GM18499 (cell line): Measurements from ENCODE around the gene KCNQ1.

Source experiments
- ATAC-seq: cut with Tn5 transposase; IDR thresholded peaks from one replicate; pipeline ENCODE4 v1.9.1; 2021; ENCODE audit warnings: moderate number of reproducible peaks; ENCODE audit not compliant: insufficient read depth, unreplicated experiment

KCNQ1 gene

GRCh38 chr11:2667940-2668339, 223.1 kb downstream of the KCNQ1 start:
- no peak for ATAC-seq

- no peak for ATAC-seq
These were observed 224.1 kb downstream of the KCNQ1 start for GRCh38 chr11:2668876-2669275.

GRCh38 chr11:2669634-2670469, 225.0 kb downstream of the KCNQ1 start:
- no peak for ATAC-seq

GRCh38 chr11:2670541-2671100, 225.8 kb downstream of the KCNQ1 start:
- no peak for ATAC-seq

DNA sequence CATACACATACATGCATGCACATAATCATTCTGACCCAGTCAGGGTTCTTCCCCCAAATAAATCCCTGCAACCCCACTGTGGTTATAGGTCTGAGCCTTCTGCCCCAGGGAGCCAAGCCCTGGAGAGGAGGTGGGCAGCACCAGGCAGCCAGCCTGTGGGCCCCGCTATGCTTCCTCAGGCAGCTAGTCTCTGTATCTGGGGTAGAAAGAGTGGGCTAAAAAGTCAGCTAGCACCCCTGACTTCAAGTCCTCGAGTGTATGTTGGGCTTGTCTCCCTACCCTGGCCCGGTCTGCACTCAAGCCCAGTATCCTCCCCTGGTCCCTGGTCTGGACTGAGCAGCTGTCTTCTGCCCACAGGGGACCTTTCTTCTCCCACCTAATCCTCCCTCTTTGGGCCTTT, 226.9 kb downstream of the KCNQ1 start:
- ATAC-seq = no peak

DNA sequence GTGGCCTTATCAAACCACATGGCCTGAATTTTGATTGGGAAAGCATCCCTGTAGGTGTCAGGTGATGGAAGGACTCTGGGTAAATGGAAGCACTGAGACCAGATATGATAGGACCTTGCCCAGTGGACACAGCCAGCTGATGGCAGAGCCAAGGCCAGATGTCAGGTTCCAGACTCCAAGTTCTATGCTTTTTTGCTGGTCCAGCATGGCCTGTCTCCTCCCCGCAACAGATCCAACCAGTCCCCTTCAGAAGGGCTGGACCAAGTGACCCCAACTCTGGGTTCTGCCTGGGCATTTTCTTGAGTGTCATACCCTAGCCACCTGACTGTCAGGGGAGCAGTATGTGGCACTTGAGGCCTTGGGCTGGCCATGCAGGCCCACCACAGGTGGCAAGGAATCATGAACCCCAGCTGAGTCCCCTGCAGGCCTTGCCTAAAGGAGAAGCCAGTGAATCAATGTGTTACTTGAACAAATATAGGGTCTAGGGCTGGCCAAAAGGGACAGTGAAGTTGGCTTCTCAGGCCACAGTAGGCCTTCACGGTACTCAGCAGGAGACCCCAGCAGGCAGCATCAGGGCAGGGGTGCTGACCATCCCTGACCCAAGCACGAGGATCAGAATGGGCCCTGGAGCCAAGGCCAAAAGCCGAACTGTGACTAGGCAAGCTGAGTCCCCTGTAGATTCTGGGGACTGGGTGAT, 227.9 kb downstream of the KCNQ1 start:
- no peak for ATAC-seq

DNA sequence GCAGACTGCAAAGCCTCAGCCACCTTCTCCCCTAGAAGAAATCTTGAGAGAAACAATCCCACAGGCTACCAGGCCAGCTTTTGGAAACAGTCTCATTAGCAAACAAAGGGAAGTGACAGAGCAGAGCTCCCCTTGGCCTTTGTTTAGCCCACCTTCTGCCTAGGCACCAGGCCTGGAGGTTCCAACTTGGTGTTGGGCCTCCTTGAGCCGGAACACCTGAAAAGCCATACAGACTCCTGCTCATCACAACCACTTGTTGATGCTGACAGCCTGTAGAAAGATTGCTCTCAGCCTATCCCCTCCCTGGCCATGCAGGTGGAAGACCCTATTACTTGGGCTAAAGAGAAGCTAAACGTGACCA, 228.4 kb downstream of the KCNQ1 start:
- no peak for ATAC-seq

- ATAC-seq = no peak
These were observed 229.2 kb downstream of the KCNQ1 start for GRCh38 chr11:2673871-2674471.

GRCh38 chr11:2674658-2675131, 229.9 kb downstream of the KCNQ1 start:
- no peak for ATAC-seq

- ATAC-seq = no peak
These were observed 230.7 kb downstream of the KCNQ1 start for GRCh38 chr11:2675540-2675939.

DNA sequence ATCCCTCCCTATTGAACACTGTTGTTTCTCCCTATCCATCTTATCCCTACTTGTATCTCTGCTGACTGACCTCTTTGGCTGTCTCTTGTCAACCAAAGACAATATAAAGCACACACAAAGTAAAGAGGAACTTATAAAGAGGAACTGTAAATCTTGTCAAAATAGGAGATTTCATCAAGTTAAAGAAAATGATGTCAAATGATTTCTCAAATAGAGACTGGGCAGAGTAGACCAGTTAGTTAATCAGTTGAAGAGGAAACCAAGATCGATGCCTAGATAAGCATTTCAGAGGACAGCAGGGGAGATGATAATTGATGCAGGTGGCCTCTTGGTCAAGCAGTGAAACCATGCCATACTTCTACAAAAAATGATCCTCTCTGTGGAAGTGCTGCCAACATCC, 232.3 kb downstream of the KCNQ1 start:
- ATAC-seq = no peak

DNA sequence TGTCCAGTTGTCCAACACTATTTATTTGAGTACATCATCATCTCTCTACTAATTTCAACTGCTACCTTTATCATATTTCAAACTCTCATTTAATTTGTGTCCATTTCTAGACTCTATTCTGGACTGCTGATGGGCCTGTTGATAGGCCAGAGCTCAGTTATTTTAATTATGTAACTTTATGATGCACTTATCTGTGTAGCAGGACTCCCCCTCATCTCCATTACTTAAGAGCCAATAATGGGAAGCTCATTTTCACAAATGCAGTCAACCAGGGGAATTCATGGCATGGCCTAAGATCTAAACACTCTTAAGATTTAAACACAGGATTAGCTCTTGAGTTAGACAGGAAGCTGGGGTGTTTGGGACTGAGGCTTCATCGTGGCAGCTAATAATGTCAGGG, 233.6 kb downstream of the KCNQ1 start:
- ATAC-seq = no peak

GRCh38 chr11:2679011-2679676, 234.3 kb downstream of the KCNQ1 start:
- ATAC-seq = no peak

DNA sequence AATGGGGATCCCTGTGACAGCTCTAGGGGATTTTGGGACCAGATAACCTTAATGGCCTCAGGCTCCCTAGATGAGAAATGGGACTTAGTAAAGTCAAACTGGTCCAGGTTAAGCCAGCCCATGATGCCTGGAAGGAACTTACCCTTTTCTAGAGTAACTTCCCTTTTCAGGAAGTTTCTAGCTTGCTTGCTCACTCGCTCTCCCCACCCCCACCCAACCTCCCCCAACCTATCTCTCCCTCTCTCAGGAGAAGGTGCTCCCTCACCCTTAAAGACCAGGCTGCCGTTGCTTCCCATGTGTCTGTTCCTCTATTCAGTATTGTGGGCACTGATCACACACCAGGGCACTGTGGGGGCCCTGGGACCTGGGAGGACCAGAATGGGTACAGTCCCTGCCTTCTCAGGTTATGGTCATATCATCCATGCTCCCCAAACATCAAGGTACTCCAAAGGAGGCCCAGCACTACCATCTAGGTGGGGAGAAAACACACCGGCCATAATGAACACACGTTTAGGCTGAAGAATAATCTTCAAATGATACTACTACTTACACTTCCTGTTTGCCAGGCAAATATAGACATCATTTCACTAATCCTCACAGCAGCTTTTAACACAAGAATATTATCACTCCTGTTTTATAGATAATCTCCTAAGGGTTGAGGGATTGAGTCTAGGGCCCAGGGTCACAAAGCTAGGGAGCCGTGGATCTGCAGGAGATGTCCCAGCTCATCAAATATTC, 236.8 kb downstream of the KCNQ1 start:
- ATAC-seq = no peak

DNA sequence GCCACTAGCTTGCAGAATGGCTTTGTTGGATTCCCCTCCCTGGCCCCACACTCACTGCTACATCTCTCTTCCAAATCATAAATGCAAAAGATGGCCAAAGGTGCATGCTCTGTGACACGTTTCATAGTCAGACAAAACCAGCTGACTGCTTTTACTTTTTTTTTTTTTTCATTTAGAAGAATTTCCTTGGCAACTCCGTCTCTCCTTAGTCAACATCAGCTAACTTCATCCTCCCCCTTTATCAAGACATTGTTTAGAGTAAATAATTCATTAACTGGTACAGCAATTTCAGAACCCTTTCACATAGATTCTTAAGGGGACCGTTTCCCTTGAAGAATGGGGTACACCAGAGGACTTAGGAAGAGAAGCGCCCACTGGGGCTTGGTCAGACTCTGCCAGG, 239.0 kb downstream of the KCNQ1 start:
- no peak for ATAC-seq

DNA sequence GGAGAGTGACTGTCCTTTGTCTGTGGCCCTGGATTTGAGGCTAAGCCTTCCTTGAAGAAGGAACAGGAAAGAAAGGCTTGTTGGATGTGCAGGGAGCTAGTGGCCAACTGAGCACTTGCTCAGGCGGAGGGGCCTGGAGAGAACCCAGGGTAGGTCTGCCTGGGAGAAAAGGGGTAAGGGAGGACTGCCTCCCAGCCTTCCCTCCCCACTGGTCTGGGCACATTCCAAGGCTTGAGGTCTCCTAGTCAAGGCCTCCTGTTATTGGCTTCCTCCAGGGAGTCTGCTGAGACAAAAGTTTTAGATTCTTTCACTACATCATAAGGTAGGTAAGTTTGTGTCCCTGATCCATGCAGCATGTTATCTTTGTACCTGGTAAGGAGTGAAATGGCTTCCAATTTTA, 239.8 kb downstream of the KCNQ1 start:
- ATAC-seq = no peak

DNA sequence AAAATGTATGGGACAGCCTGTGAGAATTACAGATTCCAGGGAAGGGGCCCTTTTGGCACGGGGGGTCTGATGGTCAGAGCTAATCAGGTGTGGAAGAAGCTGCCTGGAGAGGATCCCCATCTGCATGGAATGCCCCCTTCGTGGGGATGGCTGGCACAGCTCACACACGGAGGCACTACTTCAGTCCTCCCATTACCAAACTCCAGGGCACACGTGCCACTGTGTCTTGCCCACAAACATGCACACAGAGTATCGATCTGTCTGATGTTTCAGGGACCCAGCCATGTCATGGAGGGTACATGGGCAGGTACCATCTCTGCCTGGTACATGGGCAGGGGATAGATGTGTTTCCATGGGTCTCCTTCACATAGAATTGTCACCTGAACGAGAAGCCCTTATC, 240.2 kb downstream of the KCNQ1 start:
- no peak for ATAC-seq

GRCh38 chr11:2685566-2686359, 241.0 kb downstream of the KCNQ1 start:
- no peak for ATAC-seq
